Omental fat pad (tissue), 4 donors: ENCODE data around the gene MPV17L2. TPM values are rescaled to one million over a fixed set of nuclear protein-coding genes. Genes with fewer than 3 reads are reported as not detected.

ENCODE experiments used
- ATAC-seq: fragments of 150-250 bp; one replicate; pipeline ENCODE4 v1.9.1; 2016; ENCODE audit warnings: mild to moderate bottlenecking, moderate library complexity; ENCODE audit not compliant: low FRiP score
- DNase-seq: peaks from one replicate; pipeline ENCODE4 v3.0.0-alpha.2; 2019; ENCODE audit warnings: low spot score
- total RNA-seq, 4 donors: library from RNA; depleted of rRNA; stranded (reverse); fragments of >200 nt; gene quantifications; one replicate each; pipeline ENCODE4 v1.1.0, GENCODE V29; 2016
- TF ChIP-seq, protein P1 (sequence below), 3 donors: fragments of 450-650 bp; IDR thresholded peaks; one replicate each; pipeline ENCODE4 v1.5.1; 2016 to 2017; ENCODE audit warnings: antibody characterized with exemption in 3 of 3, mild to moderate bottlenecking in 3 of 3, moderate library complexity in 2 of 3

The MPV17L2 gene
- total RNA-seq, 4 donors from 2014 or later, result 19.6 to 29.7 (median 22.5) TPM

DNA sequence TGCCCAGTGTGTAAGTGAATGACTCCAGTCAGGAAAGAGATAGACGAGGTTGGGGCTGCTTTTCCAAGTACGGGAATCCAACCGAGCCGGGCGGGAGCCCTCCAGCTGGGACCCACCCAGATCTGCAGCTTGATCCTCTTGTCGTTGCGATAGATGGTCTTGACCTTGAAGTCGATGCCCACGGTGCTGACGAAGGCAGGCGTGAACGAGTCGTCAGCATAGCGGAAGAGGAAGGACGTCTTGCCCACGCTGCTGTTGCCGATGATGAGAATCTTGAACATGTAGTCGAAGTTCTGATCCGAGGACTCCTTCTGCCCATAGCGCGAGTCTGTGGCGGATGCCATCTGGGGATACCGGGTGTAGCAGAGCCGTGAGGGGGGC, 9.4 kb downstream of the MPV17L2 start:
- ATAC-seq (no peak), DNase-seq (no peak)
- TF ChIP-seq, protein P1, sequence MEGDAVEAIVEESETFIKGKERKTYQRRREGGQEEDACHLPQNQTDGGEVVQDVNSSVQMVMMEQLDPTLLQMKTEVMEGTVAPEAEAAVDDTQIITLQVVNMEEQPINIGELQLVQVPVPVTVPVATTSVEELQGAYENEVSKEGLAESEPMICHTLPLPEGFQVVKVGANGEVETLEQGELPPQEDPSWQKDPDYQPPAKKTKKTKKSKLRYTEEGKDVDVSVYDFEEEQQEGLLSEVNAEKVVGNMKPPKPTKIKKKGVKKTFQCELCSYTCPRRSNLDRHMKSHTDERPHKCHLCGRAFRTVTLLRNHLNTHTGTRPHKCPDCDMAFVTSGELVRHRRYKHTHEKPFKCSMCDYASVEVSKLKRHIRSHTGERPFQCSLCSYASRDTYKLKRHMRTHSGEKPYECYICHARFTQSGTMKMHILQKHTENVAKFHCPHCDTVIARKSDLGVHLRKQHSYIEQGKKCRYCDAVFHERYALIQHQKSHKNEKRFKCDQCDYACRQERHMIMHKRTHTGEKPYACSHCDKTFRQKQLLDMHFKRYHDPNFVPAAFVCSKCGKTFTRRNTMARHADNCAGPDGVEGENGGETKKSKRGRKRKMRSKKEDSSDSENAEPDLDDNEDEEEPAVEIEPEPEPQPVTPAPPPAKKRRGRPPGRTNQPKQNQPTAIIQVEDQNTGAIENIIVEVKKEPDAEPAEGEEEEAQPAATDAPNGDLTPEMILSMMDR (IDR thresholded peaks at IDR 0.05), result no peak

DNA sequence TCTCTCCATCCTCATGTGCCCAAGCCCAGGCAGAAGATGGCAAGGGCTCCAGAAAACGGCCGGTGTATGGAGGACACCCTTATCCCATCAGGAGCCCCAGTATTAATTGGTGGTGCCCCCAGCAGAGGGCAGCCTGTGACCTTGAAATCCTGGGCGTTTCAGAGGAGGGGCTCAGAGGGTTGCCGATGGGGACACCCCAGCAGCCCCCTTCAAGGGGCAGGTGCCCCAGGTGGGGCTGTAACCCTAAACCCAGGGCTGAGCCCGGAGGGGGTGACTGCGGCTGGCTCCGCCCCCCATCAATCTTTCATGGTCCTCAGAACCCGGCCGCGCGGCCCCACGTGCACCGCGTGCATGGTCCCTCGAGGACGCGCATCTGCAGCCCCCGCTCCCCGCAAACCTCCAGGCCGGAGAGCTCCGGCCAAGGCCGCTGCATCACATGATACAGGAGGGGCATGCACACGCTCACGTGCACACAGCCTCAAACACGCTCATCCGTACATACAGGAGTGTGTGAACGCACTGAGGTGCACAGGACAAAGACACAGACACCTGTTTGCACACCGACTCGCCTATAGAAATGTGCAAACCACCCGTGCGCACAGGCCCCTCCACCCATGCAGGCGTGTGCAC, 9.9 kb downstream of the MPV17L2 start:
- DNase-seq (no peak), ATAC-seq (no peak)
- TF ChIP-seq, protein P1 (IDR thresholded peaks at IDR 0.05), result no peak

DNA sequence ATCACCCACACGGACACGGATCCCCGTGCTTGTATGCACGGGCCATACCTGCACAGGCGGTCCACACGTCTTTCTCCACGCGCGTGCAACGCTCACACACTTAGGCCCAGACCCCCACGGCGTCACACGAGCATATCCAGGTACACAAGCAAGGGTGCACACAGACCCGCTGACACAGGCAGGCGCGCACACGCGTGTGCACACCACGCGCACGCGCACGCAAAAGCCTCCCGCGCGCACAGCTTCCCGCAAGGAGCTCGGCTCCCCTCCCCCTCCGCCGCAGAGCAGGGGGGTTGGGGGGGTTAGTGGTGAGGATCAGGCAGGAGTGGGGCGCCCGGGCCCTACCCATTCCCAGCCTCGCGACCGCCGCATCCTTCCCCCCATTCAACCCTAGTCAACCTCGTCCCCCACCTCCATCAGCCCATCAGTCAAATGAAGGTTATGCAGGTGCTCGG, 10.4 kb downstream of the MPV17L2 start:
- TF ChIP-seq, protein P1 (IDR thresholded peaks at IDR 0.05), result no peak
- no peak for DNase-seq
- peak; percentile 0 for ATAC-seq

DNA sequence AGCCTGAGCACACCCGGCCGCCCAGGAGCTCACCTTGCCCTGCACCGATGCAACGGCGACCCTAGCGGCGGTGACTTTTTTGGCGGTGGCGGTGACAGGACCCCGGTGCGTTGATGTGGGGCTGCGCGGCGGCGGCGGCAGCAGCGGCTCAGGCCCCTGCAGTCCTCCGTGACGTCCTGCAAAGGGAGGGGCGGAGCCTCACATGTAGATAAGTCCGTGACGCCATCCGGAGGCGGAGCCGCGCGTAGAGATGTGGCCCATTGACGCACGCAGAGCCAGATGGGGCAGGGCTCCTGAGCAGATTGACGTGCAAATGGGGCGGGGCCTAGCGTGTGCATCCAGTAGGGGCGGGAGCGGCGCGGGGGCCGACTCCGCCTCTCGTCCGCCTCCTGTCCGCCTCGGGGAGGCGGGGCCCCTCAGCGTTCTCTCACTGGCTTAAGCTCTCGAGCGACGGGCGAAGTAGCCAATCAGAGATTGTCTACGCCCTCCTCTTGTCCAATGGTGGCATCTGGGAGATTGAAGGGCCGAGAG, 10.9 kb downstream of the MPV17L2 start, which contains the start of gene RAB3A:
RAB3A (minus strand) TSS at position 180 of the 531 bp plus-strand sequence. CDS start 1,302 bp downstream, outside the sequence.
- peak; percentile 98 for ATAC-seq
- DNase-seq, result peak; percentile 100
- TF ChIP-seq, protein P1 (IDR thresholded peaks at IDR 0.05), result no peak

DNA sequence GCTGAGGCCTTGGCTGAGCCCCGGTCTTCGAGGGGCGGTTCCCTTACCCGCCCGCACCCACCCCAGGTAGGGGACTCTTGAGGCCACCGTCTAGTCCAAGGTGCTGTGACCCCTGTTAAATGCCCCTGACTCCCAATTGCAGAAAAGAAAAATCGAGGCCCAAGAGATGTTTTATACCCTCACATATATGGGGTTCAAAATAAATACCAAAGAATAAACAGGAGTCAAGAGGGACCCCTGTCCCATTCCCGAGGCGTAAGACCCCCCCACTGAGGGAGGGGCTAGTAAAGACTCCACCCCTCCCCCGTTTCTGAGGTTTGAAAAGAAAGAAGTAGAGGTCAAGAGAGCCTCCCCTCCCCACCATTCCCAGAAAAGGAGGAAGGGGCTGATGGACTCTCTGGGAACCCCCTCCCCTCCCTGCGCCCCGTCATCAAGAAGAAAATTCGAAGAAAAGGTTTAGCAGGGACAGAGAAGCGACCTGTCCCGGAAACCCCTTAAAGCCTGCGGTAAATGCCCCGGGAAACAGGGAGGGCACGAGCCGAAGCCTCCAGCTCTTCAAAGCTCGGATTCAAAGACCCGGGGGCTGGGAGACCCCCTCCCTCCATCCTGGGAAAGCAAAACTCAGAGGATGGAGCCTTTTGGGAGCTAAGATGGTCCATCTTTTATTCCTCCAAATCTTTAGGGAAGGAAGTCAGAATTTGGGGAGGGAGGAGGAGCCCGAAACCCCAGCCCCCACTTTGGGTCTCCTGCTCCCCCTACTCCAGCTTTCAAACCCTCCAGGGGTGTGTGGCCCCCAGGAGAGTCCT, 11.6 kb downstream of the MPV17L2 start:
- ATAC-seq (peak; percentile 51), DNase-seq (peak; percentile 59)
- TF ChIP-seq, protein P1 (IDR thresholded peaks at IDR 0.05), result no peak

DNA sequence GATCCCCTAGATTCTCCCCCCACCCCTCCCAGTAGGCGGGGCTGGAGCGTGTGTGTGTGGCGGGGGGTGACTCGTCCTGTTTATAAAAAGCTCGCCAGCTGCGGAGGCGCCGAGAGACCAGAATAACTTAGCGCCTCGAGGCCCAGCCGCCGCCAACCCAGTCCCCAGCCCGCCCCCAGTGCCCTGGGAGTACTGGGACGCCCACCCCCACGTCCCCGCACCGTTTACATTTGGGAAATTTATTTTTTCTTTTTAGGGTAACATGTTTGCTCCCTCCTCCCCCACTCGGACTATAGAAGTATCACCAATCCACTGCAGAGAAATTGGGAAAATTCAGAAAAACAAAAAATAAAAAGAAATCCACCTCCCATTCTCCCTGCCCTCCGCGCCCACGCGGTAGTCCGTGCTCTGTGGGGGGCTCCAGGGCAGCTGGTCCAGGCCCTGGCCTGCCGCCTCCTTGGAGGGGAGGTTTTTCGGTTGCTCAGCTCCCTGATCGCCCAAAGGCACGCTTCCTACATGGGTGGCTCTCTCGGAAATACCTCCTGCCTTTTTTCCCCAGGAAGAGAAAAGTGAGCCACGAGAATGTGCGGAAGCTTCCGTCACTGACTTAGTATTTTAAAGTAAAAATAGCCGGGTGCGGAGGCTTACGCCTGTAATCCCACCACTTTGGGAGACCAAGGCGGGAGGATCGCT, 12.3 kb downstream of the MPV17L2 start:
- peak; percentile 55 for DNase-seq
- TF ChIP-seq, protein P1 (IDR thresholded peaks at IDR 0.05), result no peak
- ATAC-seq, result no peak
